Forelimb muscle (tissue), 1 donor: ENCODE measurements around the gene PGD. TPM values are rescaled to one million over a fixed set of nuclear protein-coding genes. Genes with fewer than 3 reads are reported as not detected.
"Not testable (repeated sequence)": the region's sequence is repeated elsewhere in the genome, so short reads cannot be mapped to it uniquely, and the experiment has no call there.

ENCODE experiments used
- DNase-seq: peaks from one replicate; pipeline ENCODE4 v3.0.0-alpha.2; 2013; ENCODE audit warnings: low read depth
- polyA plus RNA-seq: library from polyadenylated mRNA; unstranded; fragments of 120-200 nt; gene quantifications from one replicate; pipeline ENCODE4 v1.2.1, GENCODE V29; 2013; ENCODE audit not compliant: insufficient read length

The PGD gene
- polyA plus RNA-seq, 1 donor: 93.4 TPM

DNA sequence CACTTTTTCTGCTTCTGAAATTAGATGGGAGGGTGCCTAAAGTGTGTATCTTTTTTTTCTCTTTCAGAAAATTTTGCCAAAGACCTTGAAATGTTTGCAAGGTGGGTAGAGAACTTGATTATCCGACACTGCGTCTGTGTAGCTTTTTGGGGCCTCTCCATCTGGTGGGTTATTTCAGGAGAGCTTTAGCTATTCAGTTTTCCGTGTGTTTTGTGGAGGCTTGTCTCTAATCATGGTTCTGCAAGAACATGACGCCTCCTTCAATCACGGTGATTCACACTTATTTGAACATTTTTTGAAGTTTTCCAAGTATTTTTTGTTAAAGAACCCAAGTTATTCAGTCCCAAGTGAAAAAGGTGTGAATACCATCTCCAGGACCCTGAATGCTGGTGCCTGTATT lies 35.7 kb downstream of the PGD start:
- DNase-seq: no peak

DNA sequence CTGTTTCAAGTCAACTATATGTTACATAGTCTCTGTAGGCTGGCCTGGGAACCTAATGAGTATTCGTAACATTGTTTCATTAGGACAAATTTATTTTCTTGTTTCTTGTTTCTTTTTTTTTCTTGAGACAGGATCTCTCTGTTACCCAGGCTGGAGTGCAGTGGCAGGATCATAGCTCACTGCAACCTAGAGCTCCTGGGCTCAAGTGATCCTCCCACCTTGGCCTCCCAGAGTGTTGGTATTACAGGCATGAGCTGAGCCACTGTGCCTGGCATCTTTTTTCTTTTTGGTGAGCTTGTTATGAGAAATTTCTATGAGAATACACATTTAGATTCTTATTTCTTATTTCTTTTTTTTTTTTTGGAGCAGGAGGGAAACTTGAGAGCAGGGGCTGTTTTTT lies 38.2 kb downstream of the PGD start:
- no peak for DNase-seq

DNA sequence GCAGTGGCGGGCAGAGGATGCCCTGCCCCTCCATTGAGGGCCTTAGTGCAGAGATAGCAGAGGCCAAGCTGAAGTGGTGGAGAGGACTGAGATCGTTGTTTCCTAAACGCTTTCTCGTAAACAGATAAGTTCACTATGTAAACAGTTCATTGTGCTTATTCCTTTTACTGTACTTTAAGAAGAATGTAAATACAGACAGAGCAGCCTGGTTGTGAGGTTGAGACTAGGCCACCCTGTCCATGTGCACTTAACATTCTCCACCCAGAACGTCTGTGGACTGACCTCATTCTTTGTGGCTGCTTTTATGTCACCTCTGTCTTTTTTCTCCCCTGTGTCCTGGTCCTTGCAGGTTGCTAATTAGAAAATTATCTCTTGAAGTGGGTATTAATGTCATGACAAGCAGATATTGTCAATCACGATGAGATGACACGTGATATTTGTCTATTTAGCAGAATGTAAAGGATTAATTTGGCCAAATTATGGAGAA lies 39.9 kb downstream of the PGD start:
- DNase-seq: no peak

DNA sequence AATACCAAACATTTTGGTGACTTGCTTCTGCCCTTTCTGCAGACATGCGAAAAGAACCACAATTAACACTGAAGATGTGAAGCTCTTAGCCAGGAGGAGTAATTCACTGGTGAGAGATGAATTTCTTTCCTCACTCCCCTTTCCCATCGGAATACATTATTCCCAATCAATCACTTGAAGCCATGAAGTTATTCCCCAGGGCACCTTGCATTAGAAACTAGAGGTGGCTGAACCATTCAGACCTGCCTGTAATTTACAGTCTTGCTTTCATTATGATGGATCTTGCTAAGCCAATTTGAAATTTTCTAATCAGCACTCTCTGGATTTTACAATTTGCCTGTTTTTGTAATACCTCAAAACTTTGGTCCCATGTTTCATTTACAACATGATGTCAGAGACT lies 41.4 kb downstream of the PGD start:
- DNase-seq: no peak

DNA sequence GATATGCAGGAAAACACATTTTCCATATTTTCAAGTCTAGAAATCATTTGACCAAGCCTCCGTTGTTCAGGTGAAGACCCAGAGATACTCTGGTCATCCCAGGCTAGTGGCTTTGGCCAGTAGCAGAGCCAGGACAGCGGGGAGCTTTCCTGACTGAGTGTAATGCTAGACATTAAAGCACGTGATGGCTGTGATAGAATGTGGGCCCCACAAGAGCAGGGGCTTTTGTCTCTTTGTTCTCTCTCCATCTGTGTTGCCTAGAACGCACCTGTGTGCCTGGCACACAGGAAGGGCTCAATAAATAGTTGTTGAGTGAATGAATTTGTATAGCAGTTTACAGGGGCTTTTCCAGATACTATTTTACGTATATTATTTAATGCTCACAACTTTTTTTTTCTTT lies 41.9 kb downstream of the PGD start:
- no peak for DNase-seq

DNA sequence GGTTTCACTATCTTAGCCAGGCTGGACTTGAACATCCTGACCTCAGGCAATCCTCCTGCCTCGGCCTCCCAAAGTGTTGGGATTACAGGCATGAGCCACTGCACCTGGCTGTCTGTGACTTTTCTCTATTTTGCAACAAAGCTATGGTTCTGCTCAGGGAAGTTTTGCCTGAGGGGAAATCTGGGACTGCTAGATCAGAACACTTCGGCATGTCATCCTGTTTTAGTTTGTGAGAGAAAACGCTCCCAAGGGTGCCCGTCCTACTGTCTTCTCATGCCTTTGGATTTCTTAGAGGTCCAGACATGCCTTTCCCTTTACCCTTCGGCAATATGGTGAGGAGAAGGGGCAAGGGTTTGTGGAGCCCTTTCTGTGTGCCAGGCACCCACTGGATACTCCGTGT lies 45.4 kb downstream of the PGD start:
- no peak for DNase-seq

DNA sequence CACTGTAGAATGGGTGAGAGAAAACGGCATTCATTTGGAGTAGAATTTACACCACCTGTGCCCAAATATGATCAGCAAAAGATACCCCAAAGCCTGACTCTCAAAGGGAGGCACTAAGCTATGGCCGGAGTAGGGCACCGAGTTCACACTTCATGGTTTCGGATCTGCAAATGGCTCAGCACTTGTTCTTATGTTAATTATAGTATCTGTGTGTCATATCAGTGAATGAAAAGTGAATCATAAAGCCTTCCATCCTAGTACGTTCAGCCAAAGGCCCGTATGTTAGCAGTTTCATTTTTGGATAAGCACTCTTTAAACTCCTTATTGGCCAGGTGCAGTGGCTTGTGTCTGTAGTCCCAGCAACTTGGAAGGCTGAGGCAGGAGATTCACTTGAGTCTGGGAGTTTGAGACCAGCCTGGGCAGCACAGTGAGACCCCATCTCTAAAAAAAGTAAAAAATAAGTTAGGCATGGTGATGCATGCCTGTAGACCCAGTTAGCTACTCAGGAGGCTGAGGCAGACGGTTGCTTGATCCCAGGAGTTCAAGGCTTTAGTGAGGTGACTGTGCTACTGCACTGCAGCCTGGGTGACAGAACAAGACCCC lies 46.0 kb downstream of the PGD start:
- DNase-seq: no peak

DNA sequence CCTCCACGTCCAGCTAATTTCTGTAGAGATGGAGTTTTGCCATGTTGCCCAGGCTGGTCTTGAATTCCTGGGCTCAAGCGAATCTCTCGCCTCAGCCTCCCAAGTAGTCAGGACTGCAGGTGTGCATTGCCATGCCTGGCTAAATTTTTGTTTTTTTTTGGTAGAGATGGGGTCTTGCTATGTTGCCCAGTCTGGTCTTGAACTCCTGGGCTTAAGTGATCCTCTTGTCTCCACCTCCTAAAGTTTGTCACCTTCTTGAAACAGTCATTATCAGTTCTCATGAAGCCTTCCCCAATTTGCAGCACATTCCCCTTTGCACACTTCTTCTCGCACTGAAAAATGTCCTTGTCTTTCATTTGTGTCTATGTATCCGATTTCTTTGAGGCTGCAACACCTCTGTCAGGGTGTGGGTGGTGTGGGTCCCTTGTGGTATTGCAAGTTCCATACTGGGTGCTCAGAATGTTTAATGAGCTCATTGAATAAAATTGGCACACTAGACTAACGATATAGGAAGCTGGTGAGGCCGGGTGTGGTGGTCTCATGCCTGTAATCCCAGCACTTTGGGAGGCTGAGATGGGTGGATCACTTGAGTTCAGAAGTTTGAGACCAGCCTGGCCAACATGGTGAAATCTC lies 48.0 kb downstream of the PGD start:
- no peak for DNase-seq

DNA sequence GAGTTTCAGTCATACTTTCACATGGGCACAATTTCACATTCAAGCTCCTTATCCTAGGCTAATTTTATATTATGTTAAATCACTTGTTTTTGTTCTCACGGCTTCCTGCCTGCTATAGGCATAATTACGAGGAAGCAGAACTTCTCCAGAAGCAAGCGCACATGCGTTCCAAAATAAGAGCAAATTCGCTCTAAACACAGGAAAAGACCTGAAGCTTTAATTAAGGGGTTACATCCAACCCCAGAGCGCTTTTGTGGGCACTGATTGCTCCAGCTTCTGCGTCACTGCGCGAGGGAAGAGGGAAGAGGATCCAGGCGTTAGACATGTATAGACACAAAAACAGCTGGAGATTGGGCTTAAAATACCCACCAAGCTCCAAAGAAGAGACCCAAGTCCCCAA lies 50.9 kb downstream of the PGD start, which contains the start of gene CORT:
TSS of gene CORT (plus strand) at position 281 of the 400 bp plus-strand sequence. CDS start 193 bp downstream, outside the sequence.
- no peak for DNase-seq

DNA sequence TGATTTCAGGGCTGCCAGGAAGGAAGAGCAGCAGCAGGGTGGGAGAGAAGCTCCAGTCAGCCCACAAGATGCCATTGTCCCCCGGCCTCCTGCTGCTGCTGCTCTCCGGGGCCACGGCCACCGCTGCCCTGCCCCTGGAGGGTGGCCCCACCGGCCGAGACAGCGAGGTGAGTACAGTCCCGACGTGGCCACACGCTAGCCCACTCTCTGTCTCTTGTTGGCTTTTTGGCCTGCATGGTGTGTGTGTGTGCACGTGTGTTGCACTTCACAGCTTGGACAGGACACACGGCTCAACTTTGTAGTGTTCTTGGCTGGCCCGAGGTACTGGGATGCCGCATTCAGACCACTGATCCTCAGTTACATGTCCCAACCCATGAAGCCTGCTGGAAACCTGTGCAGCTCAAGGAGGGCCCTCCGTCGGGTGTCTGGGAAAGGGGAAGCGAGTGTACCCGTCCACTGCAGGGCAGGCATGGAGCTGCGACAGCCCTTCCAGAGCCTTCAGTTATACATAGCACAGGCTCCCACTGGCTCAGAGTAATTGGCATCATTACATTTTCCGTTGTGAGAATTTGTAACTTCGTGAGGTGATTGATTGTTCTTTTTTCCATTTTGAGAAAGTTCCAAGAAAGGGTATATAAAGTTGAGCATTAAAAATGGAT lies 51.4 kb downstream of the PGD start:
- DNase-seq: no peak

DNA sequence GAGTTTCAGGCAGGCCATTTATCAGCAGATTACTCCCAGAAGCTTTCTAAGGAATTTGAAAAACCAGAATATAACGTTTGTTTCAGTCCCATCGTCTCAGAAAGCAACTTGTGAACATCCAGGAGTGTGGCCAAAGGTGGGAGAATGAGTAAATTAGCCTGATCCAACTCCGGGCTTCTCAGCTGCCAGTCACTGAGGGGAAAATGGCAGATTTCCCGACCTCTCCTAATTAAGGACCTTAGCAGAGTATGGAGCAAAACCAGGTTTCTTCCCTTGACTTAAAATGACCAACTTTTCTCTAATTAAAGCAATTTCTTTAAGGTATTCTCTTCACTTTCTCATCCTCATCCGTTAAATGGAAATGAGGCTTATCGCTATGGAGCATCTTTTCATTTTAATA lies 52.0 kb downstream of the PGD start:
- DNase-seq: no peak

DNA sequence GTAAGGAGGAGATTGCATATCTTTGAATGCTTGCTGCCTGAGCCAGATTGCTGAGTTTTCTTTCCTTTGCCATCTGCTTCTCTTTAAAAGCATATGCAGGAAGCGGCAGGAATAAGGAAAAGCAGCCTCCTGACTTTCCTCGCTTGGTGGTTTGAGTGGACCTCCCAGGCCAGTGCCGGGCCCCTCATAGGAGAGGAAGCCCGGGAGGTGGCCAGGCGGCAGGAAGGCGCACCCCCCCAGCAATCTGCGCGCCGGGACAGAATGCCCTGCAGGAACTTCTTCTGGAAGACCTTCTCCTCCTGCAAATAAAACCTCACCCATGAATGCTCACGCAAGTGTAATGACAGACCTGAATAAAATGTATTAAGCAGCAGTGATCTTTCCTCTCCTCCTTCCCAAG lies 52.4 kb downstream of the PGD start:
- no peak for DNase-seq

DNA sequence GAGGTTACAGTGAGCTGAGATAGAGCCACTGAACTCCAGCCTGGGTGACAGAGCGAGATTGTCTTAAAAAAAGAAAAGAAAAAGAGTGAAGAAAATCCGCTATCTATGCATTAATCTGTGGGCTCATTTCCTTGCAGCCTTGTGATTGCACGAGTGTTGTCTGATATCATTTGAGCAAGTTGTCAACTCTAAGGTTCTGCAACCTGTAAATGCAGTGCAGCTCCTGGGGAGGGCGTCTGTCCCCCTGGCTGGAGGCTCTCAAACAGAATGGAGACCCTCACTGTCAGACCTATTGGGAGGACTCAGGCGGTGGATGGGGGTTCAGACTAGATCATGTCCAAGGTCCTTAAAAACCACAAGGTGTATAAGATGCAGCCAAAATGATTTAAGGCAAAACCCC lies 57.2 kb downstream of the PGD start:
- DNase-seq: no peak

DNA sequence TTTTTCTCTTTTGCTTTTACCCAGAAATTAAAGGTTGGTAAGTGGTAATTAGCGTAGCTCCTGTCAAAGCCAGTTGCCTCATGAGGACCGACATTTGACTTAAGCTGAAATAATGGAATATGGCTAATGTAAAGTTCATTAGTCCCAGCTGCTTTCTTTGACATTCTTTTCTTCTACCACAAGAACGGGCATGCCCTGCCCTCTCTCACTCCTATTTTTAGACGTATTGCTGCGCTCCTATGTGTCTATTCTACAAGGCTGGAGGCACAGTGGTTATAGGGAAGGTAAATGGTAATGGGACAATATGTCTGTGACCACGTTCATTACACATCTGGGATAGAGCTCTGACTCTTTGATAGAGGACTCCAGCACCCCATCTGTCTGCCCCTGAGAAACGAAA lies 57.8 kb downstream of the PGD start:
- DNase-seq: no peak

DNA sequence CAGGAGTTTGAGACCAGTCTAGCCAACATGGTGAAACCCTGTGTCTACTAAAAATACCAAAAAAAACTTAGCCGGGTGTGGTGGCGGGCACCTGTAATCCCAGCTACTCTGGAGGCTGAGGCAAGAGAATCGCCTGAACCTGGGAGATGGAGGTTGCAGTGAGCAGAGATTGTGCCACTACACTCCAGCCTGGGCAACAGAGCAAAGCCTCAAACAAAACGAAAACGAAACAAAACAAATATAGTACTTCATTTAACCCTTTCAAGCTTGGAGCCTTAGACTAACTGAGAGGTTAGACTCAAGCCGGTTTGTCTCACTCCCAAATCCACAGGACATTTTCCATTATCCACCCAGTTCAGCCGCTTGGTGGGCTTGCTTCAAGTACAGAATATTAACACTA lies 58.6 kb downstream of the PGD start:
- DNase-seq: not testable (repeated sequence)

DNA sequence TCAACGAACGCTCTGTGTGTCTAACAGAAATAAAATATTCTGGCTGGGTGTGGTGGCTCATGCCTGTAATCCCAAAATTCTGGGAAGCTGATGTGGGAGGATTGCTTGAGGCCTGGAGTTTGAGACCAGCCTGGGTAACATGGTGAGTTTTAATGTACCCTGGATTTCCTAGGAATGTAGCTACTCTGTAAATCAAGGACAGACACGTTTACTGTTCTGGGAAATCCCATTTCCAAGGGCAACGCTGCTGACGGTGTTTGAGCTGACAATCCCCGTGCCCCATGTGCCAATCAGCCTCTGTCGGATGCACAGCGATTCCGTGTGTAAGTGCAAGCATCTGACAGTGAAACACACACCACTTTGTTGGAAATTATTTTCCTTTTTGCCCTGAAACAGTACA lies 59.0 kb downstream of the PGD start:
- no peak for DNase-seq

DNA sequence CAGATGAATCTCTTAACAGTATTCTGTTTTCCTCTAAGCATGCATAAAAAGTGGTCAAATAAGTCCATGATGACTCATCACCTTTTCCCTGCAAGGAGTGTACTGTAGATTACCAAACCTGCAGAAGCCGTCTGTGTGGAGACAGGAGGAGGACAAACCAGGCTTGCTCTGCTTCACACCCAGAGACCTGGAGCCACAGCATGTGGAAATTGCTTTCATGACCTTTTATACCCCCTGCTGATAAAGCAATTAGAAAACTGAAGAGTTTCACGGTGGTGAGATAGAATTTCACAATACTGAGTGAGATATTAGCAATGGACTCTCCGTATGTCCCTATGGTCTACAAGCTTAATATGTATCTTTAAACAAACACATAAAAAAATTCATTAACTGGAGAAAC lies 60.3 kb downstream of the PGD start:
- no peak for DNase-seq

DNA sequence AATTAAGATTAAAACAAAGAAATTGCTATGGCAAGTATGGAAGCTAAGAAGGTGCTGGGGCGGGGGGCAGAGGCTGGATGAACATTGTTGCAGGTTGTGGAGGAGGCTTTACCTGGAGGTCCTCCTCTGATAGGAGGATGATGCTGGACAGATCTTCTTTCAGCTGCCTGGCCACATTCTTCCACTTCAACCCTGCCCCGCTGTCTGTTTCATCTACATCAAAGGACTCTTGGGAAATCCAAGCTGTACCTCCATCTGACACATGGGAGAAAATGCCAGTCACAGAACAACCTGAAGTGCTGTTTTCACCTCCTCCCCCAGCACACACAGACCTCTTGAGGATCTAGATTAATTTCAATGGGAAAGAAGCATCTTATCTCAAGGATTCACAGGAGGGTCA lies 68.2 kb downstream of the PGD start:
- no peak for DNase-seq

DNA sequence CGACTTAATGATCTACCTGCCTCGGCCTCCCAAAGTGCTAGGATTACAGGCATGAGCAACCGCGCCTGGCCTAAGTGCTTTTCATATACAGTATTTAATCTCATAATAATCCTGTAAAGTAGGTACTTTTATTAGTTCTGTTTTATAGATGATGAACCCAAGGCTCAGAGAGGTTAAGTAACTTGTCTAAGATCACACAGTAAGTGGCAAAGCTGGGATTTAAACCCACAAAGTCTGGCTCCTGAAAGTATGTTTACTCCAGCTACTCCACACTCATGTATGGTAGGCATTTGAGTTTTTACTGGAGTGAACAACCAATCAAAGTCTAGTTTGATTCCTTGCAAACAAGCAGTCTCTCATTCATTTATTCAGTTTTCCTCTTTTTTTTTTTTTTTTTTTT lies 71.2 kb downstream of the PGD start:
- DNase-seq: no peak
